GM23338 (cell line): ENCODE measurements around the gene IGSF11. TPM values are rescaled to one million over a fixed set of nuclear protein-coding genes. Genes with fewer than 3 reads are reported as not detected.
A peak's percentile ranks its signal among the peaks of the same experiment; 100 is the strongest.

ENCODE experiments used
- ATAC-seq: fragments of 200-7000 bp; cut with Tn5 transposase; 3 replicates; pipeline ENCODE4 v1.9.1; 2020
- DNase-seq: peaks from one replicate; pipeline ENCODE4 v3.0.0-alpha.2; 2015; ENCODE audit warnings: low spot score
- H2AFZ ChIP-seq: fragments of 200-600 bp; sonication (generic); 2 replicates; pipeline ENCODE4 v1.8.0; 2016; ENCODE audit warnings: antibody characterized with exemption, mild to moderate bottlenecking, moderate library complexity
- H3F3A ChIP-seq: fragments of 200-600 bp; sonication (generic); replicated peaks from 2 replicates; pipeline ENCODE4 v1.8.0; 2017; ENCODE audit warnings: antibody characterized with exemption, mixed run types, low read depth
- H3K27ac ChIP-seq: fragments of 200-600 bp; sonication (generic); 2 replicates; pipeline ENCODE4 v1.6.1; 2016; ENCODE audit warnings: low read depth
- H3K27me3 ChIP-seq: fragments of 200-600 bp; sonication (generic); 2 replicates; pipeline ENCODE4 v1.8.0; 2016; ENCODE audit warnings: mild to moderate bottlenecking, mixed run types, moderate library complexity; ENCODE audit not compliant: insufficient read depth
- H3K36me3 ChIP-seq: fragments of 200-600 bp; sonication (generic); 2 replicates; pipeline ENCODE4 v1.8.0; 2016; ENCODE audit warnings: mild to moderate bottlenecking; ENCODE audit not compliant: insufficient read depth
- H3K4me1 ChIP-seq: fragments of 200-600 bp; sonication (generic); 2 replicates; pipeline ENCODE4 v1.8.0; 2016; ENCODE audit warnings: mild to moderate bottlenecking, moderate library complexity; ENCODE audit not compliant: insufficient read depth
- H3K4me2 ChIP-seq: fragments of 200-600 bp; sonication (generic); 2 replicates; pipeline ENCODE4 v1.7.1; 2017; ENCODE audit warnings: mixed run types
- H3K4me3 ChIP-seq: fragments of 200-600 bp; sonication (generic); 2 replicates; pipeline ENCODE4 v1.6.1; 2016; ENCODE audit warnings: mixed run types
- H3K79me2 ChIP-seq: fragments of 200-600 bp; sonication (generic); replicated peaks from 2 replicates; pipeline ENCODE4 v1.8.0; 2017; ENCODE audit warnings: mild to moderate bottlenecking; ENCODE audit not compliant: insufficient read depth
- H3K9me2 ChIP-seq: fragments of 200-600 bp; sonication (generic); 2 replicates; pipeline ENCODE4 v1.8.0; 2017; ENCODE audit not compliant: insufficient read depth
- H4K20me1 ChIP-seq: fragments of 200-600 bp; sonication (generic); replicated peaks from 2 replicates; pipeline ENCODE4 v1.8.0; 2017; ENCODE audit warnings: mild to moderate bottlenecking; ENCODE audit not compliant: insufficient read depth
- H3K27ac Mint-ChIP-seq: 2 replicates; pipeline ENCODE4 v1.8.0; 2020; ENCODE audit warnings: inconsistent platforms, mild to moderate bottlenecking, moderate library complexity, mixed read lengths
- H3K27me3 Mint-ChIP-seq: 3 replicates; pipeline ENCODE4 v1.8.0; 2022; ENCODE audit warnings: low read depth, mild to moderate bottlenecking, moderate library complexity, mixed read lengths, inconsistent platforms; ENCODE audit not compliant: insufficient read depth, poor library complexity
- H3K36me3 Mint-ChIP-seq: 3 replicates; pipeline ENCODE4 v1.8.0; 2021; ENCODE audit warnings: low read depth, mild to moderate bottlenecking, inconsistent platforms, moderate library complexity, mixed read lengths
- H3K4me1 Mint-ChIP-seq: 3 replicates; pipeline ENCODE4 v1.8.0; 2020; ENCODE audit warnings: mild to moderate bottlenecking, inconsistent platforms, mixed read lengths
- H3K4me3 Mint-ChIP-seq: 3 replicates; pipeline ENCODE4 v1.8.0; 2021; ENCODE audit warnings: moderate library complexity, mild to moderate bottlenecking, inconsistent platforms, mixed read lengths
- H3K9me3 Mint-ChIP-seq: 3 replicates; pipeline ENCODE4 v1.8.0; 2020; ENCODE audit warnings: moderate library complexity, mild to moderate bottlenecking, inconsistent platforms, mixed read lengths
- CTCF ChIP-seq, 2 experiments: fragments of 200-600 bp in 1 of 2; sonication (generic) in 1 of 2; conservative IDR thresholded peaks; 2 replicates each; pipeline versions ENCODE4 v1.5.1 to v1.6.1; 2016 to 2017; ENCODE audit warnings: antibody characterized with exemption in 2 of 2, low read depth in 2 of 2, mild to moderate bottlenecking in 2 of 2, moderate library complexity in 1 of 2
- ETS1 ChIP-seq: IDR thresholded peaks from 2 replicates; pipeline ENCODE4 v1.6.1; 2016; ENCODE audit warnings: antibody characterized with exemption
- EZH2 ChIP-seq: fragments of 200-600 bp; sonication (generic); IDR thresholded peaks from one replicate; pipeline ENCODE4 v1.8.0; 2017; ENCODE audit warnings: antibody characterized with exemption, mild to moderate bottlenecking, low read depth; ENCODE audit not compliant: unreplicated experiment
- EZH2phosphoT487 ChIP-seq: fragments of 200-600 bp; sonication (generic); IDR thresholded peaks from one replicate; pipeline ENCODE4 v1.8.1; 2018; ENCODE audit warnings: antibody characterized with exemption; ENCODE audit not compliant: unreplicated experiment
- JUNB ChIP-seq: IDR thresholded peaks from one replicate; pipeline ENCODE4 v1.6.1; 2016; ENCODE audit warnings: antibody characterized with exemption; ENCODE audit not compliant: unreplicated experiment
- POLR2AphosphoS5 ChIP-seq: IDR thresholded peaks from 2 replicates; pipeline ENCODE4 v1.6.1; 2016; ENCODE audit warnings: antibody characterized with exemption, low read depth
- REST ChIP-seq: IDR thresholded peaks from one replicate; pipeline ENCODE4 v1.6.1; 2018; ENCODE audit warnings: antibody characterized with exemption; ENCODE audit not compliant: unreplicated experiment
- STAT1 ChIP-seq: IDR thresholded peaks from one replicate; pipeline ENCODE4 v1.6.1; 2016; ENCODE audit warnings: antibody characterized with exemption; ENCODE audit not compliant: unreplicated experiment
- ZNF114 ChIP-seq: fragments of 250-450 bp; sonication (Bioruptor Pico); IDR thresholded peaks from 2 replicates; pipeline ENCODE4 v1.5.0; 2020; ENCODE audit warnings: mild to moderate bottlenecking, moderate library complexity
- ZNF331 ChIP-seq: fragments of 250-450 bp; sonication (Bioruptor Pico); IDR thresholded peaks from 2 replicates; pipeline ENCODE4 v1.5.0; 2020; ENCODE audit warnings: low read depth, mild to moderate bottlenecking, moderate library complexity
- polyA plus RNA-seq: library from polyadenylated mRNA; unstranded; fragments of >200 nt; fragmentation: Nextera tagmentation; extraction: Ambion mirVana; gene quantifications from 2 replicates; pipeline ENCODE4 v1.2.1, GENCODE V29; 2016
- total RNA-seq: library from RNA; depleted of rRNA; stranded (reverse); fragments of >200 nt; shearing (Covaris generic); gene quantifications from 2 replicates; pipeline ENCODE4 v1.2.3, GENCODE V29; 2014

IGSF11 gene
- total and polyA plus RNA-seq, 2 experiments from 2014 or later = 0.68 to 1.8 TPM

GRCh38 chr3:118948146-118948545, 86.5 kb downstream of the IGSF11 start:
- Mint-ChIP-seq H3K9me3 (no peaks in the 10 kb centered on the region), H3K27me3 (no peaks in the 10 kb centered on the region), H3K27ac (no peak overlapping the region), H3K4me3 (no peak overlapping the region), H3K4me1 (peaks cover 5% of the 10 kb centered on the region; the same call in 2 of the 3 replicates), H3K36me3 (no peaks in the 10 kb centered on the region)
- Histone ChIP-seq H3K4me1 (no peaks in the 10 kb centered on the region), H3F3A (no peaks in the 10 kb centered on the region), H3K79me2 (no peaks in the 10 kb centered on the region), H3K4me2 (no peak overlapping the region), H4K20me1 (no peaks in the 10 kb centered on the region), H3K27me3 (no peaks in the 10 kb centered on the region), H3K36me3 (no peaks in the 10 kb centered on the region), H3K27ac (no peak overlapping the region), H3K9me2 (no peaks in the 10 kb centered on the region), H3K4me3 (no peak overlapping the region), H2AFZ (no peak overlapping the region; the same call in 1 of the 2 replicates)
- TF ChIP-seq STAT1 = no peak
- TF ChIP-seq ETS1 = no peak
- ATAC-seq (no peak), DNase-seq (no peak)

GRCh38 chr3:118946449-118946848, 88.2 kb downstream of the IGSF11 start:
- Histone ChIP-seq H3K9me2 (no peaks in the 10 kb centered on the region), H3K27me3 (no peaks in the 10 kb centered on the region), H3K4me2 (no peak overlapping the region), H3K4me1 (no peaks in the 10 kb centered on the region), H3K36me3 (no peaks in the 10 kb centered on the region), H4K20me1 (no peaks in the 10 kb centered on the region), H3K79me2 (no peaks in the 10 kb centered on the region), H3K4me3 (no peak overlapping the region), H3K27ac (no peak overlapping the region), H3F3A (no peaks in the 10 kb centered on the region), H2AFZ (0 out of 2 replicates have a peak overlapping the region, but pooled peaks have one; percentile 11)
- no peak for ATAC-seq
- peaks cover 9% of the 10 kb centered on the region; the same call in 2 of the 3 replicates for H3K4me1 Mint-ChIP-seq
- DNase-seq = no peak
- H3K27me3 Mint-ChIP-seq = no peaks in the 10 kb centered on the region
- no peaks in the 10 kb centered on the region for H3K36me3 Mint-ChIP-seq
- TF ChIP-seq CTCF (conservative IDR thresholded peaks at IDR 0.05; ENCODE audit: low read depth in 2 of 2) = no peak
- TF ChIP-seq STAT1 = no peak
- TF ChIP-seq JUNB = no peak
- TF ChIP-seq EZH2phosphoT487 = no peak
- no peak for TF ChIP-seq ZNF331 (CRISPR knock-in tag)
- TF ChIP-seq POLR2AphosphoS5 = no peak
- no peak for TF ChIP-seq EZH2
- TF ChIP-seq ZNF114 = no peak
- H3K9me3 Mint-ChIP-seq = no peaks in the 10 kb centered on the region
- H3K27ac Mint-ChIP-seq = no peak overlapping the region
- no peak overlapping the region for H3K4me3 Mint-ChIP-seq

GRCh38 chr3:118945834-118946233, 88.8 kb downstream of the IGSF11 start:
- Histone ChIP-seq H3K79me2 (no peaks in the 10 kb centered on the region), H3K36me3 (no peaks in the 10 kb centered on the region), H3K9me2 (no peaks in the 10 kb centered on the region), H3K27me3 (no peaks in the 10 kb centered on the region), H3K4me1 (no peaks in the 10 kb centered on the region), H3K27ac (no peak overlapping the region), H3K4me3 (no peak overlapping the region), H2AFZ (no peak overlapping the region), H3F3A (no peaks in the 10 kb centered on the region), H3K4me2 (no peak overlapping the region), H4K20me1 (no peaks in the 10 kb centered on the region)
- peaks cover 9% of the 10 kb centered on the region; the same call in 2 of the 3 replicates for H3K4me1 Mint-ChIP-seq
- no peaks in the 10 kb centered on the region for H3K9me3 Mint-ChIP-seq
- TF ChIP-seq REST (no peak), CTCF (conservative IDR thresholded peaks at IDR 0.05; ENCODE audit: low read depth in 2 of 2) (peak in 1 of 2 experiments; percentile 15; a peak in 1 of 4 replicates)
- no peak overlapping the region for H3K4me3 Mint-ChIP-seq
- ATAC-seq (no peak), DNase-seq (no peak)
- H3K27ac Mint-ChIP-seq = no peak overlapping the region
- no peaks in the 10 kb centered on the region for H3K27me3 Mint-ChIP-seq
- H3K36me3 Mint-ChIP-seq = no peaks in the 10 kb centered on the region
